ENCODE measurements around the gene KAT2B. TPM values are rescaled to one million over a fixed set of nuclear protein-coding genes. Genes with fewer than 3 reads are reported as not detected.

Gene KAT2B
- total RNA-seq, 1 experiment from 2014 or later, result 4.6 TPM

- H3K9me3 ChIP-seq (ENCODE audit: low read depth, low read length, poor library complexity, severe bottlenecking), result no peaks in the 10 kb centered on the region
- H3K27ac ChIP-seq (ENCODE audit: low read depth, low read length, poor library complexity, severe bottlenecking), result no peak overlapping the region
- H3K36me3 ChIP-seq (ENCODE audit: insufficient read depth, low read length, poor library complexity, severe bottlenecking), result peaks cover 7% of the 10 kb centered on the region
- H3K27me3 ChIP-seq (replicated peaks; ENCODE audit: insufficient read depth, low read depth, low read length, poor library complexity), result no peaks in the 10 kb centered on the region
- CTCF ChIA-PET, result no interaction called here
- intact Hi-C loops (cut with micrococcal nuclease; ENCODE audit: unreplicated experiment), result no loop called here
- DNase-seq (ENCODE audit: low spot score), result no peak
- H3K4me1 ChIP-seq (ENCODE audit: insufficient read depth, low read length, poor library complexity, severe bottlenecking), result peaks cover 47% of the 10 kb centered on the region
- POLR2A ChIA-PET (ENCODE audit: low non-redundant PET), result no interaction called here
- no peak overlapping the region for H3K4me3 ChIP-seq (ENCODE audit: low read depth, low read length, poor library complexity, severe bottlenecking)
- BruUV-seq (replicated peaks), result no TSS peak
- TF ChIP-seq EZH2 (IDR thresholded peaks at IDR 0.05; ENCODE audit: borderline replicate concordance, low read depth, low read length, poor library complexity, severe bottlenecking) (no peak), CTCF (conservative IDR thresholded peaks at IDR 0.05; ENCODE audit: low read depth, low read length) (no peak)
Observed at GRCh38 chr3:20161714-20162113, 121.5 kb downstream of the KAT2B start.

- H3K27ac ChIP-seq (ENCODE audit: low read depth, low read length, poor library complexity, severe bottlenecking), result no peak overlapping the region
- no peaks in the 10 kb centered on the region for H3K27me3 ChIP-seq (replicated peaks; ENCODE audit: insufficient read depth, low read depth, low read length, poor library complexity)
- BruUV-seq (replicated peaks), result no TSS peak
- no peak for TF ChIP-seq EZH2 (IDR thresholded peaks at IDR 0.05; ENCODE audit: borderline replicate concordance, low read depth, low read length, poor library complexity, severe bottlenecking)
- TF ChIP-seq CTCF (conservative IDR thresholded peaks at IDR 0.05; ENCODE audit: low read depth, low read length), result no peak
- H3K36me3 ChIP-seq (ENCODE audit: insufficient read depth, low read length, poor library complexity, severe bottlenecking), result peaks cover 42% of the 10 kb centered on the region
- H3K4me3 ChIP-seq (ENCODE audit: low read depth, low read length, poor library complexity, severe bottlenecking), result no peak overlapping the region
- intact Hi-C loops (cut with micrococcal nuclease; ENCODE audit: unreplicated experiment), result no loop called here
- peak; percentile 45 for DNase-seq (ENCODE audit: low spot score)
- ChIA-PET CTCF (no interaction called here), POLR2A (ENCODE audit: low non-redundant PET) (no interaction called here)
- H3K9me3 ChIP-seq (ENCODE audit: low read depth, low read length, poor library complexity, severe bottlenecking), result no peaks in the 10 kb centered on the region
- H3K4me1 ChIP-seq (ENCODE audit: insufficient read depth, low read length, poor library complexity, severe bottlenecking), result no peaks in the 10 kb centered on the region
Observed at GRCh38 chr3:20173844-20174410, 133.7 kb downstream of the KAT2B start.

- POLR2A ChIA-PET (ENCODE audit: low non-redundant PET), result no interaction called here
- no peaks in the 10 kb centered on the region for H3K27me3 ChIP-seq (replicated peaks; ENCODE audit: insufficient read depth, low read depth, low read length, poor library complexity)
- intact Hi-C loops (cut with micrococcal nuclease; ENCODE audit: unreplicated experiment), result no loop called here
- CTCF ChIA-PET, result no interaction called here
- H3K9me3 ChIP-seq (ENCODE audit: low read depth, low read length, poor library complexity, severe bottlenecking), result no peaks in the 10 kb centered on the region
- no peak for DNase-seq (ENCODE audit: low spot score)
- TF ChIP-seq CTCF (conservative IDR thresholded peaks at IDR 0.05; ENCODE audit: low read depth, low read length) (no peak), EZH2 (IDR thresholded peaks at IDR 0.05; ENCODE audit: borderline replicate concordance, low read depth, low read length, poor library complexity, severe bottlenecking) (no peak)
- H3K4me3 ChIP-seq (ENCODE audit: low read depth, low read length, poor library complexity, severe bottlenecking), result no peak overlapping the region
- no TSS peak for BruUV-seq (replicated peaks)
- H3K4me1 ChIP-seq (ENCODE audit: insufficient read depth, low read length, poor library complexity, severe bottlenecking), result peaks cover 9% of the 10 kb centered on the region
- no peak overlapping the region for H3K27ac ChIP-seq (ENCODE audit: low read depth, low read length, poor library complexity, severe bottlenecking)
- H3K36me3 ChIP-seq (ENCODE audit: insufficient read depth, low read length, poor library complexity, severe bottlenecking), result peaks cover 59% of the 10 kb centered on the region
Observed at GRCh38 chr3:20181276-20181675, 141.0 kb downstream of the KAT2B start.
